Measurements from ENCODE around the gene ZDHHC16. TPM values are rescaled to one million over a fixed set of nuclear protein-coding genes. Genes with fewer than 3 reads are reported as not detected.
A peak's percentile ranks its signal among the peaks of the same experiment; 100 is the strongest.

Gene ZDHHC16
- polyA plus RNA-seq, 3 donors, result 16.3 to 26.4 (median 24.1) TPM

GRCh38 chr10:97400665-97401454 is 45.1 kb upstream of the ZDHHC16 start, which contains the start of gene RRP12:
Gene RRP12 (minus strand): TSS chr10:97401340. CDS start chr10:97401231, 109 bp downstream.
- Mint-ChIP-seq H3K36me3 (peaks cover 14 to 28% of the 10 kb centered on the region in 2 donors), H3K9me3 (no peaks in the 10 kb centered on the region), H3K4me1 (peaks cover 36% of the 10 kb centered on the region), H3K4me3 (peak within 1 kb of the TSS; percentile 91 to 94), H3K27me3 (ENCODE audit: low read depth in 3 of 3) (peaks cover 0 to 2% (median 0%) of the 10 kb centered on the region in 3 donors), H3K27ac (peak within 1 kb of the TSS; percentile 97 to 100 (median 98))
- H2AFZ ChIP-seq (ENCODE audit: insufficient read depth, low read depth, low read length, poor library complexity, severe bottlenecking), result peak within 1 kb of the TSS; percentile 57
- DNase-seq, result peak; percentile 98 to 100 (median 99)
- peaks cover 49 to 59% of the 10 kb centered on the region in 2 donors for H3K4me1 ChIP-seq (ENCODE audit: control insufficient read depth in 1 of 2, insufficient read depth in 2 of 2, low read length in 2 of 2)
- H3K9me3 ChIP-seq (replicated peaks in 1 of 2; ENCODE audit: control insufficient read depth in 1 of 2, insufficient read depth in 1 of 2, low read length in 2 of 2), result no peaks in the 10 kb centered on the region
- no peaks in the 10 kb centered on the region for H3K27me3 ChIP-seq (ENCODE audit: control insufficient read depth in 2 of 2, insufficient read depth in 2 of 2, low read length in 2 of 2)
- H3K79me2 ChIP-seq (ENCODE audit: insufficient read depth, low read length), result peaks cover 31% of the 10 kb centered on the region
- H3K9ac ChIP-seq (ENCODE audit: insufficient read depth, low read length, poor library complexity, severe bottlenecking), result peak within 1 kb of the TSS; percentile 96
- peak within 1 kb of the TSS; percentile 81 for H3K4me2 ChIP-seq (replicated peaks; ENCODE audit: extremely low read depth, low read length, poor library complexity, severe bottlenecking)
- H3K27ac ChIP-seq (ENCODE audit: low read depth in 1 of 2, low read length in 2 of 2), result peak within 1 kb of the TSS; percentile 87 to 98
- intact Hi-C loops (cut with micrococcal nuclease), result loop anchor here (2.0 to 5.0 kb wide), 3 partner anchors 34 to 96 kb away; partner anchors contain the start of genes MMS19 (in 1 of the 2) and UBTD1 (in 1 of the 2)
- peaks cover 10 to 23% of the 10 kb centered on the region in 2 donors for H3K36me3 ChIP-seq (replicated peaks in 1 of 2; ENCODE audit: control insufficient read depth in 1 of 2, insufficient read depth in 2 of 2, low read length in 2 of 2)
- TF ChIP-seq, protein P1, sequence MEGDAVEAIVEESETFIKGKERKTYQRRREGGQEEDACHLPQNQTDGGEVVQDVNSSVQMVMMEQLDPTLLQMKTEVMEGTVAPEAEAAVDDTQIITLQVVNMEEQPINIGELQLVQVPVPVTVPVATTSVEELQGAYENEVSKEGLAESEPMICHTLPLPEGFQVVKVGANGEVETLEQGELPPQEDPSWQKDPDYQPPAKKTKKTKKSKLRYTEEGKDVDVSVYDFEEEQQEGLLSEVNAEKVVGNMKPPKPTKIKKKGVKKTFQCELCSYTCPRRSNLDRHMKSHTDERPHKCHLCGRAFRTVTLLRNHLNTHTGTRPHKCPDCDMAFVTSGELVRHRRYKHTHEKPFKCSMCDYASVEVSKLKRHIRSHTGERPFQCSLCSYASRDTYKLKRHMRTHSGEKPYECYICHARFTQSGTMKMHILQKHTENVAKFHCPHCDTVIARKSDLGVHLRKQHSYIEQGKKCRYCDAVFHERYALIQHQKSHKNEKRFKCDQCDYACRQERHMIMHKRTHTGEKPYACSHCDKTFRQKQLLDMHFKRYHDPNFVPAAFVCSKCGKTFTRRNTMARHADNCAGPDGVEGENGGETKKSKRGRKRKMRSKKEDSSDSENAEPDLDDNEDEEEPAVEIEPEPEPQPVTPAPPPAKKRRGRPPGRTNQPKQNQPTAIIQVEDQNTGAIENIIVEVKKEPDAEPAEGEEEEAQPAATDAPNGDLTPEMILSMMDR (IDR thresholded peaks at IDR 0.05), result no peak
- H4K20me1 ChIP-seq (ENCODE audit: insufficient read depth, low read length), result peaks cover 6% of the 10 kb centered on the region
- peak within 1 kb of the TSS; percentile 73 to 97 (median 85) for H3K4me3 ChIP-seq (replicated peaks in 1 of 3; ENCODE audit: low read depth in 2 of 3, low read length in 3 of 3)
- WGBS (ENCODE audit: insufficient coverage), result under 1% methylated on average over 33 of the region's 39 CpGs

DNA sequence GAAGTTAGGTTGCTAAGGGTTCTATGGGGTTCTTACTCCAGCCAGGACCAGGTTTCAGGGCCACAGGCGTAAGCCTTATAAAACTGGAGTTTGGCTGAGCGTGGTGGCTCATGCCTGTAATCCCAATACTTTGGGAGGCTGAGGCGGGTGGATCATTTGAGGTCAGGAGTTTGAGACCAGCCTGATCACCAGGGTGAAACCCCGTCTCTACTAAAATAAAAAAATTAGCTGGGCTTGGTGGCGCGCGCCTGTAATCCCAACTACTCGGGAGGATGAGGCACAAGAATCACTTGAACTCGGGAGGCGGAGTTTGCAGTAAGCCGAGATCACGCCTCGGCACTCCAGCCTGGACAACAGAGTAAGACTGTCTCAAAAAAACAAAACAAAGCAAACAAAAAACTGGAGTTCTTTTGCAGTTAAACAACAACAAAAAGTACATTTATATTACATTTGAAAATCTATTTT is 44.5 kb upstream of the ZDHHC16 start:
- peak overlapping the region; percentile 96 for H3K9ac ChIP-seq (ENCODE audit: insufficient read depth, low read length, poor library complexity, severe bottlenecking)
- no peaks in the 10 kb centered on the region for H3K9me3 ChIP-seq (replicated peaks in 1 of 2; ENCODE audit: control insufficient read depth in 1 of 2, insufficient read depth in 1 of 2, low read length in 2 of 2)
- Mint-ChIP-seq H3K4me3 (peak overlapping the region; percentile 91 to 94), H3K27me3 (ENCODE audit: low read depth in 3 of 3) (peaks cover 0 to 2% (median 0%) of the 10 kb centered on the region in 3 donors), H3K36me3 (peaks cover 8 to 22% of the 10 kb centered on the region in 2 donors), H3K4me1 (peaks cover 39% of the 10 kb centered on the region), H3K27ac (peak overlapping the region; percentile 97 to 100 (median 98)), H3K9me3 (no peaks in the 10 kb centered on the region)
- intact Hi-C loops (cut with micrococcal nuclease), result loop anchor here (2.0 to 5.0 kb wide), 3 partner anchors 34 to 96 kb away; partner anchors contain the start of genes MMS19 (in 1 of the 2) and UBTD1 (in 1 of the 2)
- H2AFZ ChIP-seq (ENCODE audit: insufficient read depth, low read depth, low read length, poor library complexity, severe bottlenecking), result no peak overlapping the region
- peaks cover 29% of the 10 kb centered on the region for H3K79me2 ChIP-seq (ENCODE audit: insufficient read depth, low read length)
- TF ChIP-seq, protein P1 (IDR thresholded peaks at IDR 0.05), result no peak
- peaks cover 4 to 17% of the 10 kb centered on the region in 2 donors for H3K36me3 ChIP-seq (replicated peaks in 1 of 2; ENCODE audit: control insufficient read depth in 1 of 2, insufficient read depth in 2 of 2, low read length in 2 of 2)
- H3K4me2 ChIP-seq (replicated peaks; ENCODE audit: extremely low read depth, low read length, poor library complexity, severe bottlenecking), result peak overlapping the region; percentile 81
- peak overlapping the region in 1 of 3 experiments; percentile 97 for H3K4me3 ChIP-seq (replicated peaks in 1 of 3; ENCODE audit: low read depth in 2 of 3, low read length in 3 of 3)
- DNase-seq, result no peak
- H4K20me1 ChIP-seq (ENCODE audit: insufficient read depth, low read length), result peaks cover 6% of the 10 kb centered on the region
- peaks cover 55 to 65% of the 10 kb centered on the region in 2 donors for H3K4me1 ChIP-seq (ENCODE audit: control insufficient read depth in 1 of 2, insufficient read depth in 2 of 2, low read length in 2 of 2)
- WGBS (ENCODE audit: insufficient coverage), result 53% methylated on average over 3 of the region's 13 CpGs
- H3K27me3 ChIP-seq (ENCODE audit: control insufficient read depth in 2 of 2, insufficient read depth in 2 of 2, low read length in 2 of 2), result no peaks in the 10 kb centered on the region
- H3K27ac ChIP-seq (ENCODE audit: low read depth in 1 of 2, low read length in 2 of 2), result peak overlapping the region; percentile 87 to 98
